GM12873 (cell line): ENCODE results near the gene KNSTRN.

Experiments used
- CTCF ChIP-seq: IDR thresholded peaks from 2 replicates; pipeline ENCODE4 v1.5.1; 2012; ENCODE audit warnings: low read depth, mild to moderate bottlenecking, moderate library complexity, low read length, control low read depth; ENCODE audit not compliant: insufficient read depth; ENCODE audit errors: missing control alignments

Gene KNSTRN

DNA sequence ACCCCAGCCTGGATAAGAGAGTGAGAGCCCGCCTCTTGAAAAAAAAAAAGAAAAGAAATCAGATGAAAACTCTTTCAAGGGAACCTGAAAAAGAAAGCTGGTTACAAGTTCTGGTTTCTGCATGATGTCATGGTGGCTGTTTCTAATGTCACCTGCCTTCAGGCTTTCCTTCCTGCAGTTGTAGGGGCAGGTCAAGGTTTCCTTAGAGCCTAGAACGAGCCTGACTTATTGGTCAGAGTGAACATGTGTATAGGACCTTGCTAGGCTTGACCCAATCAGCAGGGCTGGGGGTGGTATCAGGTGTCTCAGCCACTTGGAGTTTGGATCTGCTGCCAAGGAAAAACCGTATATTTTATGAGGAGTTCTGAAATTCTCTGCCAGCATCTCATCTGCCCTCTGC lies 26.8 kb downstream of the KNSTRN start:
- no peak for TF ChIP-seq CTCF

- no peak for TF ChIP-seq CTCF
Measured at GRCh38 chr15:40410476-40410875, 28.0 kb downstream of the KNSTRN start.

DNA sequence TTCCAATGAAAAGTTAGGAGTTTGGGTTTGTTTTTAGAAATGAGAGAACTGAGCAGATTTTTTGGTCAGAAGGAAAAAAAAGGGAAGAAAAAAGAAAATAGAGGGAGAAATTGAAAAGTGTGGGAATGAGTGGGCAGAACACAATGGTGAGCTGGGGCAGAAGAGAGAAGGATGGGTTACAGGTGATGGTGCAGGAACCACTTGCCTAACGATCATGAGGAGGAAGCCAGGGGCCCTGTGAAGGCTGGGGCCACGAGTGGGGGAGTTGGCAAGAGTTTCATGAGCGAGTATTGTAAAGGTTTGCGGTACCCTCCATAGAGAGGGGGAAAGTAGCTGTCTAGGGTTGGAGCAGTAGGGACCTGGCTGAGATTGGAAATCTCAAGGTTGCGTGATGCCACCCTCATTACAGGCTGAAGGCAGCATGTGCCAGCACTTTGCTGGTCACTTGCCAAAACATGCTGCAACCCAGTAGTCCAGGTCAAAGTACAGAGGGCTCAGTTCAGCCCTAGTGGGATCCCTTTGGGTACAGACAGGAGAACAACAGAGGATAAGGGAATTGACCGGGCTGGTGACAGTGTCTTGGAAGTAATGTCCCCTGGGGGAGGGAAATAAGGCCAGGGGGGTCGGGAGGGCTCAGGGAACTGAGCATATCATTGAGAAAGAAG lies 29.7 kb downstream of the KNSTRN start:
- no peak for TF ChIP-seq CTCF

- TF ChIP-seq CTCF, result no peak
Measured at GRCh38 chr15:40413036-40413435, 30.5 kb downstream of the KNSTRN start.

DNA sequence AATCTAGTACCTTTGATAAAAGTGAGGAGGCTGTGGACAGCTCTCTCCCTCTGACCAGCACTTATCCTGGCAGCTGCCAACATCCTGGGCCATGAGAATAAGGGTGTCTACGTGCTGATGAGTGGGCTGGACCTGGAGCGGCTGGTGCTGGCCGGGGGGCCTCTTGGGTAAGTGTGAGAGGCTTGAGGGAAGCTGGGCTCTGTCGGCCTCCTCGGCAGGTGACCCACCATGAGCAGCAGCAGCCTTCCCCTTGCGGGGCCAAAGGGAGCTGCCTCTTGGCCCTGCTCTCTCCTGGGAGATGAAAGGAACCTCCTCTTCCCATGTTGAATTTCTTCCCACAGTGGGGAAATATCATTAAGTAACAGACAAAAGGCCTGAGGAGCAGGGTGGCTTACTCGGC lies 32.3 kb downstream of the KNSTRN start:
- no peak for TF ChIP-seq CTCF

DNA sequence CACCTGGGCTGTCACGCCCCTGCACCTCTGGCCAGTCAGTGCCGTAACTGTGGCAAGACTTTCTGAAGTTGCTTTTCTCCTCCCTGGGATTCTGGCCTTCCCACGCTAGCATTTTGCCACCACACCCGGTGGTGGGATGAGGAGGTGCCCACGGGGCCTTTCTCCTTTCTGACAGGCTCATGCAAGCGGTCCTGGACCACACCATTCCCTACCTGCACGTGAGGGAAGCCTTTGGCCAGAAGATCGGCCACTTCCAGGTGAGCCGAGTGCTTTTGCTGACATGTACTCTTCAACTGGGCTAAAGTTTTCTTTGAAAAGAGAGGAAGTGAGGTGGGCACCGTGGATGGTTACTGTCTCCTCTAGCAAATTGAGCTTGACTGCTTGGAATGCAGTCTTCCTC lies 32.7 kb downstream of the KNSTRN start:
- TF ChIP-seq CTCF, result no peak

- no peak for TF ChIP-seq CTCF
Measured at GRCh38 chr15:40416056-40416455, 33.5 kb downstream of the KNSTRN start.
